H4 (cell line): ENCODE data around the gene ARHGAP44. TPM values are rescaled to one million over a fixed set of nuclear protein-coding genes. Genes with fewer than 3 reads are reported as not detected.

Experiments used
- DNase-seq: peaks from one replicate; pipeline ENCODE4 v3.0.0-alpha.2; 2015; ENCODE audit warnings: low spot score
- total RNA-seq: library from RNA; depleted of rRNA; stranded (reverse); fragments of >200 nt; shearing (Covaris generic); gene quantifications from 2 replicates; pipeline ENCODE4 v1.2.3, GENCODE V29; 2014; rRNA removed

Gene ARHGAP44, protein sequence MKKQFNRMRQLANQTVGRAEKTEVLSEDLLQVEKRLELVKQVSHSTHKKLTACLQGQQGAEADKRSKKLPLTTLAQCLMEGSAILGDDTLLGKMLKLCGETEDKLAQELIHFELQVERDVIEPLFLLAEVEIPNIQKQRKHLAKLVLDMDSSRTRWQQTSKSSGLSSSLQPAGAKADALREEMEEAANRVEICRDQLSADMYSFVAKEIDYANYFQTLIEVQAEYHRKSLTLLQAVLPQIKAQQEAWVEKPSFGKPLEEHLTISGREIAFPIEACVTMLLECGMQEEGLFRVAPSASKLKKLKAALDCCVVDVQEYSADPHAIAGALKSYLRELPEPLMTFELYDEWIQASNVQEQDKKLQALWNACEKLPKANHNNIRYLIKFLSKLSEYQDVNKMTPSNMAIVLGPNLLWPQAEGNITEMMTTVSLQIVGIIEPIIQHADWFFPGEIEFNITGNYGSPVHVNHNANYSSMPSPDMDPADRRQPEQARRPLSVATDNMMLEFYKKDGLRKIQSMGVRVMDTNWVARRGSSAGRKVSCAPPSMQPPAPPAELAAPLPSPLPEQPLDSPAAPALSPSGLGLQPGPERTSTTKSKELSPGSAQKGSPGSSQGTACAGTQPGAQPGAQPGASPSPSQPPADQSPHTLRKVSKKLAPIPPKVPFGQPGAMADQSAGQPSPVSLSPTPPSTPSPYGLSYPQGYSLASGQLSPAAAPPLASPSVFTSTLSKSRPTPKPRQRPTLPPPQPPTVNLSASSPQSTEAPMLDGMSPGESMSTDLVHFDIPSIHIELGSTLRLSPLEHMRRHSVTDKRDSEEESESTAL
- total RNA-seq = 0.33 and 1.7 TPM in 2 replicates

- no peak for DNase-seq
Observed at GRCh38 chr17:12789481-12790248, at the start of gene ARHGAP44. TSS of gene ARHGAP44 (plus strand) at chr17:12789498. CDS start at chr17:12789839, 341 bp downstream.

DNA sequence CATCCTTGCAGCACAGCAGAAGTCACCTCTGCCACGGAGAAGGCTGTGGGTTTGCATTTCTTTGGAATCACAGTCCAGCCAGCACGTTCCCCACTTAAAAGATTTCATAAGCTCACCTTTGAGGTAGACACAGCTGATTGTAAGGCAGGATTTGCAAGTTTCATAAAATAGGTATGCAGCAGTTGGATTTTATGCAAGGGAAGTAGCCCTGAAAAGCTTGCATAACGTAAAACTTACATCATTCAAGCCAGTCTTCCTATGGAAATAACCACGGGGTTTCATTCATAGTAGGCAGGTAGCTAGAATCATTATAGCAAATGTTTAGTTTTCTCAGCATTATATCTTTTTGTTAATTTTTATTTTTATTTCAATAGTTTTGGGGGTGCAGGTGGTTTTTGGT lies 49.8 kb upstream of the ARHGAP44 start:
- DNase-seq = no peak

GRCh38 chr17:12743046-12743445 lies 46.3 kb upstream of the ARHGAP44 start:
- DNase-seq = no peak

GRCh38 chr17:12744298-12744697 lies 45.0 kb upstream of the ARHGAP44 start:
- no peak for DNase-seq

DNA sequence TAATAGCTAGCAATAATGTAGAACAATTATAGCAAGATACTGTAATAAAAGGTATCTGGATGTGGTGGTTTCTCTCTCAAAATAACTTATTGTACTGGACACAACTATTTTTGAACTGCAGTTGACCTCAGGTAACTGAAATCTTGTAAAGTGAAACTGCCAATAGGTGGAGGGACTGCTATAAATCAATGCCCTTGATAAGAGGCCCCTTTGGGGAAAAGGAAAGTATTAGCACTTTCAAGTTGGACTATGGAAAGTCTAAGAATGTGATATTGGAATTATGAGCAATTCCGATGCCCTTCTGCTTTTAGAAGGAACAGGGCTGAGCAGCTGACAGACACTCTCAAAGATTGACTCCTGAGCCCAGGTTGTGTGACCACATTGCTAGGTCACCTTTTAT lies 44.5 kb upstream of the ARHGAP44 start:
- no peak for DNase-seq

DNA sequence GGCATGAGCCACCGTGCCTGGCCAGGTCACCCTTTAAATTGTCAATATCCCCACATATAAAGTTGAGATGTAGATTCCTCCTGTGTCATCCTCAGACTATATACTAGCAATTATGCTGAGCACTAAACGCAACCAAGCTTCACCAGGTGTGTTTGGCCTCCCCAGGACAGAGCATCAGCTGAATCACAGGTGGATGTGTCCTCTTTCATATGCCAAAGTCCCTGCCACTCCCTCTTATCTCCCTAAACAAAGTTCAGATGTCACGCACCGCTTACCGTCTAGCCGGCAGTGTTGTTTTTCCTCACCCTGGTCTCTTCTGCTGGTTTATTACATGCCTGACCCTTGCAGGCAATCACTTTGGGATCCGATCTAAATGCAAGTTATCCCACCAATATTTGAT lies 43.8 kb upstream of the ARHGAP44 start:
- DNase-seq = no peak

DNA sequence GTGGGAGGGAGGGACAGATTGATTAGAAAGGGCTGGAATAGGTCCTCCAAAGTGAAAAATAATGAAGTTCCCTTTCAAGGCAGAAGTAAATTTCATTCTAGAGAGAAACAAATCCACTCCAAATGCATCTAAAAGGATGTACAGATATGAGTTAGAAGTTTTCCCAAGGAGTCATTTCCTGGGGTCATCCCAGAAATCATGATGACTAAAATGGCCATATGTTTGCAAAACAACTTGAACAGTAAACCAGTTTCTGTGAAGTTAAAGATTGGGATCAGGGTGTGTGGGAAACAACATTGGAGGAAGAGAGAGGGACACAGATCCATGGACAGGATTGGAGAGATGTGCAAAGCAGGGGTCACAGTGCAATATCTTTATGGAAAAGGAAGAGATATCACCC lies 32.5 kb upstream of the ARHGAP44 start:
- DNase-seq = no peak

- DNase-seq = no peak
Observed at GRCh38 chr17:12759090-12759489, 30.2 kb upstream of the ARHGAP44 start.

DNA sequence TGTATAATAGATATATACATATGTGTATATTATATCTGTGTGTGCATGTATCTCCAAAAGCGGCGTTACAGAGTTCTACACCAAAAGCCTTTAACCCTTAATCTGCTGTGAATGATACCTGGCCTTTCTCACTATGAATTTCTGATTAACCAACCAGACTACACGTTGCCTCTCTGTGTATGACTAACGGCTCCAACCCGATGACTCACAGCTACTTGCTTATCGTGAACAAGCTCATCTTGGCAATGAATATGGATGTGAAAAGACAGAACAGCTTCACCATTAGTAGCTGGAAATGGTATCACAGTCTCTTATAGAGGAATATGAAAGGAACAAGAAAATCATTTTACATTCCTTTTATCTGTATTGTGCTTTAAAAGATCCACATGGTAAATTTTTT lies 23.8 kb upstream of the ARHGAP44 start:
- DNase-seq = peak; percentile 50

DNA sequence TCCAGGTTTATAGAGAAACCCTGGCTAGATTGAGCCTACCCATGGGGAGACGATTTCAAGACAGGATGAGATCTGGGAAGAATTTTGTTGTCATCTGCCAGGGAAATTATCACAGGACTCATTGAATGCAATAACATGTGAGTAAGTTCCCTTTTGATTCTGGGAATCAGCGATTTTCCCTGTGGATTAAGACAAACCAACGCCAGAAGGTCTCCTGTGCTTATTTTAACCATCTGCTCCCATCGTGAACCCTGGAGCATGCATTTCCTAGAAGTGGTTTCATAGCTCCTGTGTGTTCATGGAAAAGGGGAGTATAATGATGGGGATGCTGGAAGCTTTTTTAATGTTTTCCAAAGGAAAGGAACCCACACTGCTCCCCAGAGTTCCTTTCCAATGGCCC lies 21.0 kb upstream of the ARHGAP44 start:
- no peak for DNase-seq

- no peak for DNase-seq
Observed at GRCh38 chr17:12769981-12770380, 19.3 kb upstream of the ARHGAP44 start.

DNA sequence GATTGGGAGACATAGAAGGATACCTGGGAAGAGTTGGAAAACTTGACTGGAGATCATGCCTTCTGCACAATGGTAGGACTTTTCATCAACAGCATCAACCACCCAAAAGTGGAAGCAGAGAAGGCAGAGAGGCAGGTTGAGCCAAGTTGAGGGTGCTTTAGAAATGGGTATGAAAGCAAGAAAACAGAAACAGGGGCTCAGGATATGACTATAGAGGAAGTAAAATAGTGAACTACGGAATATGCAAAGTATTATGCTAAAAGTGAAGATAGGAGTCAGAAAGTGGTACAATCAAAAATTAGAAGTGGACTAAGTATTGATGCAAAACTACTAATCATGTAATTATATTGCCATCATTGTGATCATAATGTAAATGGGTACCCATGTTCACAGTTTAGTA lies 16.1 kb upstream of the ARHGAP44 start:
- no peak for DNase-seq

- peak; percentile 14 for DNase-seq
Observed at GRCh38 chr17:12789075-12789480, 220 bp upstream of the ARHGAP44 start.

DNA sequence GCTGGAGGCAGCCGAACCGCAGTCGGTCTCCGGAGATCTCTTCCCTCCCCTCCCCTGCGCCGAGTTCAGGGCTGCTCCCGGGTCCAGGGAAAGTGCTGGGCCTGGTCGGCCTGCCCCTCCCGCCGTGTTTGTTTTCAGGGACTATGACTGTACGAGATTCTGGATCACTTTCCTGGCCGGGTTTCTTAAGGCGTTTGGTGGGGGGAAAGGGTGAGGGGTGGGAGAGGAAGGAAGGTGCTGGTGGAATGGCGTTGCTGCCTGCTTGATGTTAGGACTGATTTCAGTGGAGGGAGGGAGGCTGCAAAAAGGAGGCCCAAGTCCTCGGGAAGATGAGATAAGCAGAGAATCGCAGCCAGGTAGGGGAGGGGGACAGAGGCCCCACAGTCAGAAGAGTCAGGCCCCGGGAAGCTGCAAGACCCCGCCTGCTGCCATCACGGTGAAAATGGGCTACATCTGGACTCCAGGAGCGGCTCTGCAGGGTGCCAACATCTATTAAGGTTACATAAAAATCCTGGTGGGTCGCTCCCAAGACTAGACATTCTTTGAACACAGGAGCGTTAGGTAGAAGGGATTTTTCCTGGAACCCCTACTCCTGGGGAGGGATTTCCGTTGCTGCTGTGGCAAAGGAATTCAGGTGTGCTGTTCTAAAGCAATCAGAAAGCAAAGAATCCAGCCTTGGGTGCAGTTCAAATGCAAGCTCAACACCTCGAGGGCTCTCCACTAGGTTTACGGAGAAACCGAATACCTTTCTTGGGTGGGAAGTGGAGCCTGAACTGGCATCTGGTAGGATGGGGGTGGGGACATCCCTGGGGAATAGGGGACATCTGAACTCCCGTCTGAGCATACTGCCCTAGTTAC lies 1.2 kb downstream of the ARHGAP44 start:
- DNase-seq = no peak

DNA sequence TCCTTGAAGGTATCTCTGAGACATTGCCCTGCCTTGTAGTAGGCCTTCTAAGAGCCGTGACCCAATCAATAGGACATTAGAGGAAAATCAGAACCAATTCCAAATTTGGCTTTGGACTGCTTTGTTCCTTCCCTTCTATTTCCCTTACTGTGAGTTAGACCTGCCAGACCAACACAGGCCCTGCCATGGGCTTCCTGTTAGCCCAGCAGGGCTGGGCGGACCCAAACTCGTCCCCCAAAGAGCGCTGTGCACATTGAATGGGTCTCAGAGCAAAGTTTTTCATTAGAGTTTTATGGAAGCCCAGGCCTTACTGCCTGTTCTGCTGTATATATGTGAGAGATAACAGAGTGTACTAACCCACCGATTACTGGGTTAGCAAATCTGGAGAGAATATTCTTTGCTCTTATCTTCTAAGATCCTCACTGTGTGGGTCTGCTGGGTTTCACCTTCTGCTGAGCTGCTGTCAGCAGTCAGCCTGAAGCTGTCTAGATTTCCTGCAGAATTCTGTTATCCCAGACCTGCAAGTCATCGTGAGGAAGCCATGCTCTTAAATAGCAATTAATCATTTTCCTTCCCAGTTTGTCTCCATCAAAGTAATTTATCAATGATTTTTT lies 5.7 kb downstream of the ARHGAP44 start:
- no peak for DNase-seq

- DNase-seq = no peak
Observed at GRCh38 chr17:12800855-12801365, 11.6 kb downstream of the ARHGAP44 start.

DNA sequence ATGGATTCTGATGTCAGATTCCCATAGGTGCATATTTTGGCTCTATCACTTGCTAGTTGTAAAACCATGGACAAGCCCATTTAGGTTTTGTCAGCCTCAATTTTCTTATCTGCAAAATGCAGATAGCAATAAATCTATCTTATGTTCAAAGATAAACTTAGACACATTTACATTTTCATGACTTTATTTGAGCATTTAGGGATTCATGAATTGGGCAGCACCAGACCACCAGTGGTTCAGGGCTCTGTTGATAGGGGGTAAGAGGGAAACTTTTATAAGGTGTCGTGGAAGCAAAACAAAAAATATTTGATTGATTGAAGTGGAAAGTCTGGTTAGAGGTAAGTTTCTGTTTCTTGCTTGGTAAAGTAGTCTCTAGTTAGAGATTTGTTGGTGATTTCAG lies 17.3 kb downstream of the ARHGAP44 start:
- no peak for DNase-seq

GRCh38 chr17:12808723-12809122 lies 19.4 kb downstream of the ARHGAP44 start:
- no peak for DNase-seq

GRCh38 chr17:12812877-12813276 lies 23.6 kb downstream of the ARHGAP44 start:
- no peak for DNase-seq

- no peak for DNase-seq
Observed at GRCh38 chr17:12813664-12814063, 24.4 kb downstream of the ARHGAP44 start.

DNA sequence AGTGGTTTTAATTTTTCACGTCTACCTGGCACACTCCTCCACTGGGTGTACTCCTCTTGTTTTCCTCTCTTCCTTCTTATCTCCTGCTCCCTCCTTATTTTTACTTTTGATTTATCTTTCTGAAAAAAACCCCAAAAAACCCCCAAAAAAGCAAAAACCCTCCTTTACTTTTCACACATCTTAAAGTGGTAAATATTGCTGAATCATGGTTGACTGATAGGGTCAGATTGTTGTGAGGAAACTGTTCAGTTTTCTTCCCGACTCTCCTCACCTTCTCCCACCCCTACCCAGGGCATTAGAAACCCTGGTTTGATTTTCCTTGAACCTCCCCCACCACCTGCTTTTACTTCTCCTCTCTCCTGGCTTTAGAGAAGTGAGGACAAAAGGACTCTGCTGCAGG lies 25.4 kb downstream of the ARHGAP44 start:
- DNase-seq = no peak
